Omental fat pad (tissue), 4 donors: ENCODE results near the gene KDM4E. TPM values are rescaled to one million over a fixed set of nuclear protein-coding genes. Genes with fewer than 3 reads are reported as not detected.

Source experiments
- ATAC-seq: fragments of 150-250 bp; one replicate; pipeline ENCODE4 v1.9.1; 2016; ENCODE audit warnings: mild to moderate bottlenecking, moderate library complexity; ENCODE audit not compliant: low FRiP score
- DNase-seq: peaks from one replicate; pipeline ENCODE4 v3.0.0-alpha.2; 2019; ENCODE audit warnings: low spot score
- CTCF ChIP-seq, 3 donors: fragments of 450-650 bp; IDR thresholded peaks; one replicate each; pipeline ENCODE4 v1.5.1; 2016 to 2017; ENCODE audit warnings: antibody characterized with exemption in 3 of 3, mild to moderate bottlenecking in 3 of 3, moderate library complexity in 2 of 3
- total RNA-seq, 4 donors: library from RNA; depleted of rRNA; stranded (reverse); fragments of >200 nt; gene quantifications; one replicate each; pipeline ENCODE4 v1.1.0, GENCODE V29; 2016

KDM4E gene
- total RNA-seq, 4 donors from 2014 or later = not detected

GRCh38 chr11:95074792-95075563 is 49.9 kb downstream of the KDM4E start:
- TF ChIP-seq CTCF (IDR thresholded peaks at IDR 0.05) = no peak
- ATAC-seq (peak; percentile 17), DNase-seq (no peak)

GRCh38 chr11:95076416-95076815 is 51.4 kb downstream of the KDM4E start:
- TF ChIP-seq CTCF (IDR thresholded peaks at IDR 0.05) = no peak
- peak; percentile 53 for ATAC-seq
- no peak for DNase-seq

- no peak for TF ChIP-seq CTCF (IDR thresholded peaks at IDR 0.05)
- ATAC-seq (no peak), DNase-seq (no peak)
Observed at GRCh38 chr11:95076981-95077380, 51.9 kb downstream of the KDM4E start.

Other genes with a start within 250 kb of the KDM4E start
- 10 to 100 TPM; 33.0 to 51.1 (median 42.0) TPM for gene CWC15, start 51.7 kb upstream of the KDM4E start, total RNA-seq
- gene KDM4D, start 51.5 kb upstream of the KDM4E start, total RNA-seq = under 1 TPM; 0.24 to 0.93 (median 0.69) TPM
- gene KDM4F, start 24.2 kb downstream of the KDM4E start, total RNA-seq = not detected
- 10 to 100 TPM; 22.5 to 32.9 (median 25.6) TPM for gene SRSF8, start 41.7 kb downstream of the KDM4E start, total RNA-seq
- gene ENDOD1, start 64.6 kb downstream of the KDM4E start, total RNA-seq = 10 to 100 TPM; 18.2 to 59.1 (median 27.3) TPM
- gene SESN3, start 205.9 kb downstream of the KDM4E start, total RNA-seq = 10 to 100 TPM; 11.3 to 27.2 (median 19.4) TPM